ENCODE measurements around the gene TMEM53. TPM values are rescaled to one million over a fixed set of nuclear protein-coding genes. Genes with fewer than 3 reads are reported as not detected.

TMEM53 gene
- total RNA-seq, 1 experiment from 2014 or later: 9.3 TPM

GRCh38 chr1:44679468-44679867, 5.2 kb upstream of the TMEM53 start:
- ChIA-PET CTCF (no interaction called here), POLR2A (ENCODE audit: unreplicated experiment) (no interaction called here)
- H3K4me1 ChIP-seq (ENCODE audit: insufficient read depth, low read length): peaks cover 20% of the 10 kb centered on the region
- intact Hi-C loops (cut with micrococcal nuclease): no loop called here
- no peaks in the 10 kb centered on the region for H3F3A ChIP-seq (ENCODE audit: low read length, unreplicated experiment)
- H3K4me3 ChIP-seq (ENCODE audit: low read length): no peak overlapping the region
- no peaks in the 10 kb centered on the region for H3K9me2 ChIP-seq (replicated peaks; ENCODE audit: low read length)
- no peak for TF ChIP-seq CTCF (conservative IDR thresholded peaks at IDR 0.05; ENCODE audit: low read depth, low read length)
- ATAC-seq (no peak), DNase-seq (no peak)
- H3K27ac ChIP-seq (ENCODE audit: low read length): no peak overlapping the region
- H3K4me2 ChIP-seq (ENCODE audit: low read length): no peak overlapping the region
- no peaks in the 10 kb centered on the region for H3K9me3 ChIP-seq (ENCODE audit: low read length)
- H3K27me3 ChIP-seq (ENCODE audit: low read length): no peaks in the 10 kb centered on the region
- H2AFZ ChIP-seq (ENCODE audit: low read length): no peak overlapping the region
- no peaks in the 10 kb centered on the region for H3K36me3 ChIP-seq (ENCODE audit: low read depth, low read length)
- H4K20me1 ChIP-seq (ENCODE audit: low read length): no peaks in the 10 kb centered on the region
- BruUV-seq (replicated peaks): no TSS peak
- no peak overlapping the region for H3K9ac ChIP-seq (ENCODE audit: low read length)
- H3K79me2 ChIP-seq (ENCODE audit: low read length): no peaks in the 10 kb centered on the region

GRCh38 chr1:44678626-44679025, 4.3 kb upstream of the TMEM53 start:
- BruUV-seq (replicated peaks): no TSS peak
- Histone ChIP-seq H3K4me1 (ENCODE audit: insufficient read depth, low read length) (peaks cover 21% of the 10 kb centered on the region), H3K9ac (ENCODE audit: low read length) (no peak overlapping the region), H3K4me3 (ENCODE audit: low read length) (no peak overlapping the region), H3K4me2 (ENCODE audit: low read length) (no peak overlapping the region), H3K36me3 (ENCODE audit: low read depth, low read length) (no peaks in the 10 kb centered on the region), H3F3A (ENCODE audit: low read length, unreplicated experiment) (no peaks in the 10 kb centered on the region), H3K27me3 (ENCODE audit: low read length) (no peaks in the 10 kb centered on the region), H3K9me2 (replicated peaks; ENCODE audit: low read length) (no peaks in the 10 kb centered on the region), H3K9me3 (ENCODE audit: low read length) (no peaks in the 10 kb centered on the region), H4K20me1 (ENCODE audit: low read length) (no peaks in the 10 kb centered on the region), H3K27ac (ENCODE audit: low read length) (no peak overlapping the region), H2AFZ (ENCODE audit: low read length) (no peak overlapping the region), H3K79me2 (ENCODE audit: low read length) (no peaks in the 10 kb centered on the region)
- intact Hi-C loops (cut with micrococcal nuclease): no loop called here
- CTCF ChIA-PET: no interaction called here
- ATAC-seq: no peak
- no peak for TF ChIP-seq CTCF (conservative IDR thresholded peaks at IDR 0.05; ENCODE audit: low read depth, low read length)
- TF ChIP-seq EZH2phosphoT487 (IDR thresholded peaks at IDR 0.05; ENCODE audit: borderline replicate concordance, low read length): no peak
- TF ChIP-seq EZH2 (IDR thresholded peaks at IDR 0.05; ENCODE audit: low read length, unreplicated experiment): no peak
- POLR2A ChIA-PET (ENCODE audit: unreplicated experiment): no interaction called here
- no peak for DNase-seq

GRCh38 chr1:44678120-44678519, 3.8 kb upstream of the TMEM53 start:
- no peak overlapping the region for H3K27ac ChIP-seq (ENCODE audit: low read length)
- no peaks in the 10 kb centered on the region for H3K27me3 ChIP-seq (ENCODE audit: low read length)
- no peak overlapping the region for H3K9ac ChIP-seq (ENCODE audit: low read length)
- H3K4me3 ChIP-seq (ENCODE audit: low read length): no peak overlapping the region
- CTCF ChIA-PET: no interaction called here
- H3K36me3 ChIP-seq (ENCODE audit: low read depth, low read length): no peaks in the 10 kb centered on the region
- peaks cover 26% of the 10 kb centered on the region for H3K4me1 ChIP-seq (ENCODE audit: insufficient read depth, low read length)
- no peaks in the 10 kb centered on the region for H4K20me1 ChIP-seq (ENCODE audit: low read length)
- no TSS peak for BruUV-seq (replicated peaks)
- H3F3A ChIP-seq (ENCODE audit: low read length, unreplicated experiment): no peaks in the 10 kb centered on the region
- TF ChIP-seq EZH2 (IDR thresholded peaks at IDR 0.05; ENCODE audit: low read length, unreplicated experiment): no peak
- TF ChIP-seq CTCF (conservative IDR thresholded peaks at IDR 0.05; ENCODE audit: low read depth, low read length): no peak
- no peak for TF ChIP-seq EZH2phosphoT487 (IDR thresholded peaks at IDR 0.05; ENCODE audit: borderline replicate concordance, low read length)
- H3K4me2 ChIP-seq (ENCODE audit: low read length): no peak overlapping the region
- intact Hi-C loops (cut with micrococcal nuclease): no loop called here
- ATAC-seq (no peak), DNase-seq (no peak)
- no peaks in the 10 kb centered on the region for H3K9me2 ChIP-seq (replicated peaks; ENCODE audit: low read length)
- POLR2A ChIA-PET (ENCODE audit: unreplicated experiment): no interaction called here
- no peak overlapping the region for H2AFZ ChIP-seq (ENCODE audit: low read length)
- H3K9me3 ChIP-seq (ENCODE audit: low read length): no peaks in the 10 kb centered on the region
- no peaks in the 10 kb centered on the region for H3K79me2 ChIP-seq (ENCODE audit: low read length)
